Activated naive CD4-positive, alpha-beta T cell treated with anti-CD3 and anti-CD28 coated beads, Interleukin-2, amount 50 U/mL, for 72 hours (primary cell): Measurements from ENCODE around the gene MYO1B. TPM values are rescaled to one million over a fixed set of nuclear protein-coding genes. Genes with fewer than 3 reads are reported as not detected.
A peak's percentile ranks its signal among the peaks of the same experiment; 100 is the strongest.

ENCODE experiments used
- ATAC-seq, 2 donors: fragments of 150-1000 bp; cut with Tn5 transposase; 2 replicates each; pipeline ENCODE4 v1.10.0; 2021; ENCODE audit warnings: mild to moderate bottlenecking in 2 of 2, moderate library complexity in 2 of 2
- DNase-seq, 2 donors: peaks; one replicate each; pipeline ENCODE4 v3.0.0; 2021 to 2022; ENCODE audit warnings: low spot score in 2 of 2
- H3K27ac Mint-ChIP-seq, 2 donors: one replicate each; pipeline ENCODE4 v1.8.0; 2022; ENCODE audit warnings: mild to moderate bottlenecking in 2 of 2, mixed read lengths in 2 of 2
- H3K36me3 Mint-ChIP-seq, 2 donors: one replicate each; pipeline ENCODE4 v1.8.0; 2022; ENCODE audit warnings: mixed read lengths in 2 of 2
- H3K9me3 Mint-ChIP-seq, 2 donors: one replicate each; pipeline ENCODE4 v1.8.0; 2022; ENCODE audit warnings: mixed read lengths in 2 of 2
- total RNA-seq, 2 donors: library from RNA; stranded (reverse); gene quantifications; one replicate each; pipeline ENCODE4 v1.2.3, GENCODE V29; 2022

Gene MYO1B
- total RNA-seq, 2 donors from 2014 or later: 4.7 to 42.5 TPM

- no peak for DNase-seq
- Mint-ChIP-seq H3K27ac (no peak overlapping the region), H3K9me3 (no peaks in the 10 kb centered on the region), H3K36me3 (no peaks in the 10 kb centered on the region)
- ATAC-seq: peak in 1 of 2 donors; percentile 16
Measured at GRCh38 chr2:191270306-191271161, 25.3 kb downstream of the MYO1B start.

GRCh38 chr2:191272064-191272463 is 26.9 kb downstream of the MYO1B start:
- no peak overlapping the region for H3K27ac Mint-ChIP-seq
- H3K36me3 Mint-ChIP-seq: no peaks in the 10 kb centered on the region

GRCh38 chr2:191274413-191274815 is 29.2 kb downstream of the MYO1B start:
- H3K27ac Mint-ChIP-seq: no peak overlapping the region
- no peak for DNase-seq
- peaks cover 0 to 9% of the 10 kb centered on the region in 2 donors for H3K36me3 Mint-ChIP-seq
- no peaks in the 10 kb centered on the region for H3K9me3 Mint-ChIP-seq
- ATAC-seq: no peak

More at GRCh38 chr2:191272064-191272463, 26.9 kb downstream of the MYO1B start:
- DNase-seq: no peak
- H3K9me3 Mint-ChIP-seq: no peaks in the 10 kb centered on the region
- no peak for ATAC-seq

- Mint-ChIP-seq H3K9me3 (no peaks in the 10 kb centered on the region), H3K36me3 (peaks cover 0 to 9% of the 10 kb centered on the region in 2 donors), H3K27ac (no peak overlapping the region)
- ATAC-seq (no peak), DNase-seq (no peak)
Measured at GRCh38 chr2:191276792-191277465, 31.7 kb downstream of the MYO1B start.

GRCh38 chr2:191280290-191280689 is 35.1 kb downstream of the MYO1B start:
- Mint-ChIP-seq H3K9me3 (no peaks in the 10 kb centered on the region), H3K36me3 (peaks cover 0 to 9% of the 10 kb centered on the region in 2 donors), H3K27ac (no peak overlapping the region)
- DNase-seq (no peak), ATAC-seq (no peak)

GRCh38 chr2:191280834-191281756 is 35.9 kb downstream of the MYO1B start:
- DNase-seq (no peak), ATAC-seq (no peak)
- Mint-ChIP-seq H3K36me3 (peaks cover 0 to 9% of the 10 kb centered on the region in 2 donors), H3K9me3 (no peaks in the 10 kb centered on the region), H3K27ac (no peak overlapping the region)

GRCh38 chr2:191285252-191285651 is 40.0 kb downstream of the MYO1B start:
- Mint-ChIP-seq H3K9me3 (no peaks in the 10 kb centered on the region), H3K36me3 (no peaks in the 10 kb centered on the region), H3K27ac (peak overlapping the region in 1 of 2 donors; percentile 31)
- no peak for DNase-seq
- ATAC-seq: no peak

GRCh38 chr2:191287820-191288219 is 42.6 kb downstream of the MYO1B start:
- H3K9me3 Mint-ChIP-seq: no peaks in the 10 kb centered on the region
- DNase-seq (no peak), ATAC-seq (no peak)
- H3K27ac Mint-ChIP-seq: no peak overlapping the region
- no peaks in the 10 kb centered on the region for H3K36me3 Mint-ChIP-seq

- DNase-seq (no peak), ATAC-seq (no peak)
- Mint-ChIP-seq H3K27ac (no peak overlapping the region), H3K9me3 (no peaks in the 10 kb centered on the region), H3K36me3 (no peaks in the 10 kb centered on the region)
Measured at GRCh38 chr2:191289049-191289448, 43.8 kb downstream of the MYO1B start.

- no peaks in the 10 kb centered on the region for H3K9me3 Mint-ChIP-seq
- ATAC-seq (no peak), DNase-seq (no peak)
- no peaks in the 10 kb centered on the region for H3K36me3 Mint-ChIP-seq
- H3K27ac Mint-ChIP-seq: no peak overlapping the region
Measured at GRCh38 chr2:191291471-191291870, 46.3 kb downstream of the MYO1B start.

- no peaks in the 10 kb centered on the region for H3K36me3 Mint-ChIP-seq
- H3K9me3 Mint-ChIP-seq: no peaks in the 10 kb centered on the region
- no peak overlapping the region for H3K27ac Mint-ChIP-seq
- no peak for DNase-seq
- no peak for ATAC-seq
Measured at GRCh38 chr2:191292869-191293268, 47.7 kb downstream of the MYO1B start.

- Mint-ChIP-seq H3K9me3 (no peaks in the 10 kb centered on the region), H3K27ac (no peak overlapping the region), H3K36me3 (no peaks in the 10 kb centered on the region)
- DNase-seq (no peak), ATAC-seq (no peak)
Measured at GRCh38 chr2:191295088-191295487, 49.9 kb downstream of the MYO1B start.

GRCh38 chr2:191296083-191297006 is 51.1 kb downstream of the MYO1B start:
- no peak overlapping the region for H3K27ac Mint-ChIP-seq
- no peak for ATAC-seq
- no peaks in the 10 kb centered on the region for H3K36me3 Mint-ChIP-seq
- H3K9me3 Mint-ChIP-seq: no peaks in the 10 kb centered on the region
- DNase-seq: no peak

- H3K27ac Mint-ChIP-seq: no peak overlapping the region
- H3K9me3 Mint-ChIP-seq: no peaks in the 10 kb centered on the region
- DNase-seq (no peak), ATAC-seq (no peak)
- no peaks in the 10 kb centered on the region for H3K36me3 Mint-ChIP-seq
Measured at GRCh38 chr2:191297033-191297432, 51.8 kb downstream of the MYO1B start.

GRCh38 chr2:191298306-191298705 is 53.1 kb downstream of the MYO1B start:
- DNase-seq: no peak
- no peaks in the 10 kb centered on the region for H3K36me3 Mint-ChIP-seq
- no peak for ATAC-seq
- no peak overlapping the region for H3K27ac Mint-ChIP-seq
- H3K9me3 Mint-ChIP-seq: no peaks in the 10 kb centered on the region

- Mint-ChIP-seq H3K36me3 (no peaks in the 10 kb centered on the region), H3K9me3 (no peaks in the 10 kb centered on the region), H3K27ac (no peak overlapping the region)
- DNase-seq (no peak), ATAC-seq (no peak)
Measured at GRCh38 chr2:191299010-191299409, 53.8 kb downstream of the MYO1B start.
